GM12872 (cell line): ENCODE results near the gene PHTF1.

ENCODE experiments used
- TF ChIP-seq, protein P1 (sequence below): IDR thresholded peaks from 3 replicates; pipeline ENCODE4 v1.5.1; 2011; ENCODE audit warnings: low read depth, mild to moderate bottlenecking, low read length, moderate library complexity; ENCODE audit not compliant: insufficient read depth

PHTF1 gene

DNA sequence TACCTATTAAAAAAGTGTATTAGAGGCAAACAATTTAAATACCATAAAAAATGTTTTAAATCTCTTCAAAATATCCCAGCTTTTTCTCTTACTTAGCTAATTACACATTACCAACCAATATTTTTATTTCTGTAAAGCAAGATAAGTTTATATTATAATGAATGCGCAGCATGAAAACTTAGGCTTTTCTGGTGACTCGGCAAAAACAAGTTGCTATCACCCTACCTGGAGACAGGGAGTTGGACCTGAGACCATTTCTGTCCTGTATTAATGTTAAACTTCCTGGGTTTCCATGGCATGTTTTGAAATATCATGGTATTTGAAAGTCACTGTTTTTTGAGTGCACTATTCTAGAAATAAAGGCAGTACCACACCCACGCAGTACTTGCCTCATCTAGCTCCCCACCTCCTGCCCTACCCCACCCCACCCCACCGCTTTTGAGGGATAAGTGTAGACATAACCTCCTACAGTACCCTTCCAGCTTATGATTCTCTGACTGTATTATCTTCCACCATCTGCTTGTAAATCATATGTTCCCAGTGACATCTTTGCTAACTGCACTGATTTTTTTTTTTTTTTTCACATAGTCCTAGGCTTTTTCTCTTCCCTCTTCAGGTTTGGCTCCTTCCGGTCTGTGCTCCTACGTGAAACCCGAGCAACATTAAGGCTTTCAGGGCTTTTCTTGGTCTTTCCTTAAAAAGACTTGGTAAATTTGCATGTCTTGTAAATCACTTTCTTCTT is 77.5 kb downstream of the PHTF1 start:
- TF ChIP-seq, protein P1, sequence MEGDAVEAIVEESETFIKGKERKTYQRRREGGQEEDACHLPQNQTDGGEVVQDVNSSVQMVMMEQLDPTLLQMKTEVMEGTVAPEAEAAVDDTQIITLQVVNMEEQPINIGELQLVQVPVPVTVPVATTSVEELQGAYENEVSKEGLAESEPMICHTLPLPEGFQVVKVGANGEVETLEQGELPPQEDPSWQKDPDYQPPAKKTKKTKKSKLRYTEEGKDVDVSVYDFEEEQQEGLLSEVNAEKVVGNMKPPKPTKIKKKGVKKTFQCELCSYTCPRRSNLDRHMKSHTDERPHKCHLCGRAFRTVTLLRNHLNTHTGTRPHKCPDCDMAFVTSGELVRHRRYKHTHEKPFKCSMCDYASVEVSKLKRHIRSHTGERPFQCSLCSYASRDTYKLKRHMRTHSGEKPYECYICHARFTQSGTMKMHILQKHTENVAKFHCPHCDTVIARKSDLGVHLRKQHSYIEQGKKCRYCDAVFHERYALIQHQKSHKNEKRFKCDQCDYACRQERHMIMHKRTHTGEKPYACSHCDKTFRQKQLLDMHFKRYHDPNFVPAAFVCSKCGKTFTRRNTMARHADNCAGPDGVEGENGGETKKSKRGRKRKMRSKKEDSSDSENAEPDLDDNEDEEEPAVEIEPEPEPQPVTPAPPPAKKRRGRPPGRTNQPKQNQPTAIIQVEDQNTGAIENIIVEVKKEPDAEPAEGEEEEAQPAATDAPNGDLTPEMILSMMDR, result no peak

GRCh38 chr1:113678159-113678469 is 81.2 kb downstream of the PHTF1 start:
- TF ChIP-seq, protein P1, result no peak

- TF ChIP-seq, protein P1, result peak; percentile 44; the same call in 2 of the 3 replicates
Measured at GRCh38 chr1:113677250-113678158, 81.8 kb downstream of the PHTF1 start.

- TF ChIP-seq, protein P1, result no peak
Measured at GRCh38 chr1:113676524-113676923, 82.8 kb downstream of the PHTF1 start.

DNA sequence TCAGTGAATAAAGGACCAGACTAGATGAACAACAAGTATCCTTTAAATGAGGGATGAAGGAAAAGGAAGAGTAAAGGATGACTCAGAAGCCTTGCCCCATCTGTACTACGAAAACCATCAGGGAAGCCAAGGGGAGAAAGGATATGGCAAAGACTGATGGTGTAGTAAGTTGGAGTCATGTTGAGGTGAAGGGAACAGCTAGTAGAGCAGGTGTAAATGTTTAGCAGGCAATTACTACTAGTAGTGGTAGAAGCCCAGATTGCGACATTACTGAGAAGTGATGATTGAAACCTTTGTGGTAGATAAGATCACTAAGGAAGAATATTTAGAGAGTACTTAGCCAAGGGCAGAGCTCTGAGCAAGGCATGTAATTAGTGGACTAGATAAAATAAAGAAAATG is 84.0 kb downstream of the PHTF1 start:
- TF ChIP-seq, protein P1, result no peak

GRCh38 chr1:113674591-113674990 is 84.7 kb downstream of the PHTF1 start:
- TF ChIP-seq, protein P1, result no peak

- TF ChIP-seq, protein P1, result no peak
Measured at GRCh38 chr1:113672491-113672890, 86.8 kb downstream of the PHTF1 start.
